KMS-11 (cell line): ENCODE results near the gene MCM5.

Source experiments
- H2AFZ ChIP-seq: fragments of 200-600 bp; sonication (generic); 2 replicates; pipeline ENCODE4 v1.6.1; 2016; ENCODE audit warnings: antibody characterized with exemption, mixed run types, low read depth
- H3K27ac ChIP-seq: fragments of 200-600 bp; sonication (generic); 2 replicates; pipeline ENCODE4 v1.6.1; 2016; ENCODE audit warnings: mild to moderate bottlenecking, mixed run types
- H3K27me3 ChIP-seq: fragments of 200-600 bp; sonication (generic); 2 replicates; pipeline ENCODE4 v1.6.1; 2017; ENCODE audit warnings: mild to moderate bottlenecking, low read depth, mixed run types, moderate library complexity; ENCODE audit not compliant: insufficient read depth
- H3K36me3 ChIP-seq: fragments of 200-600 bp; sonication (generic); 2 replicates; pipeline ENCODE4 v1.6.1; 2017; ENCODE audit warnings: mild to moderate bottlenecking, mixed run types; ENCODE audit not compliant: insufficient read depth
- H3K4me1 ChIP-seq: fragments of 200-600 bp; sonication (generic); 2 replicates; pipeline ENCODE4 v1.6.1; 2016; ENCODE audit warnings: mild to moderate bottlenecking, low read depth, mixed run types; ENCODE audit not compliant: poor library complexity, severe bottlenecking
- H3K4me2 ChIP-seq: fragments of 200-600 bp; sonication (generic); 2 replicates; pipeline ENCODE4 v1.7.0; 2016; ENCODE audit warnings: mild to moderate bottlenecking, mixed run types
- H3K4me3 ChIP-seq: fragments of 200-600 bp; sonication (generic); IDR thresholded peaks from 2 replicates; pipeline ENCODE4 v1.6.1; 2017; ENCODE audit warnings: low read depth, low read length, mixed read lengths; ENCODE audit not compliant: insufficient read depth
- H3K79me2 ChIP-seq: fragments of 200-600 bp; sonication (generic); 2 replicates; pipeline ENCODE4 v1.6.1; 2016; ENCODE audit warnings: low read depth, mixed run types; ENCODE audit not compliant: insufficient read depth
- H3K9ac ChIP-seq: fragments of 200-600 bp; sonication (generic); 2 replicates; pipeline ENCODE4 v1.6.1; 2016; ENCODE audit warnings: mild to moderate bottlenecking, mixed run types
- H4K20me1 ChIP-seq: fragments of 200-600 bp; sonication (generic); 2 replicates; pipeline ENCODE4 v1.6.1; 2016; ENCODE audit warnings: mild to moderate bottlenecking, mixed run types; ENCODE audit not compliant: insufficient read depth
- CTCF ChIP-seq: fragments of 200-600 bp; sonication (generic); conservative IDR thresholded peaks from 2 replicates; pipeline ENCODE4 v1.6.1; 2017; ENCODE audit warnings: low read depth, mild to moderate bottlenecking, antibody characterized with exemption, low read length, moderate library complexity, mixed read lengths

MCM5 gene

DNA sequence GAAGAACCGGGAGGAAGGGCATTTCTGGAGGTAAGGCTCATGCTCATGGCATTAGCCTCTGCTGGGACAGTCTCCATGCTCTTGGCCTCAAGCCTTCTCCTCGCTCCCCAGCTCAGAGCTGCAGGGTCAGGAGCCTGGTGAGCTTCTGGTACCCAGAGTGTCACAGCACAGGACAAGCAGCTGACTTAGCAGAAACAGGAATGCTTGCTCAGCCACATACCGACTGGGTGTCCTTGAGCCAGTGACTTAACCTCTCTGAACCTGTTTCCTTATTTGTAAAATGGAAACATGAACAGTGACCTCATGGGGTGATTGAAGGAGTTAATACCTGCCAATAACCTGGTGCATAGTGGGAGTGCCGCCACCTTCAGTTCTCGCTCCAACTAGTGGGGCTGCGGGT is 72.5 kb downstream of the MCM5 start:
- Histone ChIP-seq H3K27me3 (no peaks in the 10 kb centered on the region), H3K4me3 (no peak overlapping the region), H4K20me1 (no peaks in the 10 kb centered on the region), H3K9ac (no peak overlapping the region), H3K4me1 (no peaks in the 10 kb centered on the region), H3K27ac (no peak overlapping the region), H3K36me3 (no peaks in the 10 kb centered on the region), H3K79me2 (no peaks in the 10 kb centered on the region), H3K4me2 (no peak overlapping the region), H2AFZ (no peak overlapping the region)
- no peak for TF ChIP-seq CTCF

- H2AFZ ChIP-seq, result no peak overlapping the region
- TF ChIP-seq CTCF, result no peak
- H3K27ac ChIP-seq, result no peak overlapping the region
These were observed 74.0 kb downstream of the MCM5 start for GRCh38 chr22:35473971-35474370.

More at GRCh38 chr22:35473971-35474370, 74.0 kb downstream of the MCM5 start:
- H3K4me2 ChIP-seq, result no peak overlapping the region
- H3K36me3 ChIP-seq, result no peaks in the 10 kb centered on the region
- no peaks in the 10 kb centered on the region for H3K4me1 ChIP-seq
- no peak overlapping the region for H3K4me3 ChIP-seq
- H3K27me3 ChIP-seq, result no peaks in the 10 kb centered on the region
- no peaks in the 10 kb centered on the region for H3K79me2 ChIP-seq
- no peak overlapping the region for H3K9ac ChIP-seq
- no peaks in the 10 kb centered on the region for H4K20me1 ChIP-seq
